ENCODE measurements around the gene COL9A2. TPM values are rescaled to one million over a fixed set of nuclear protein-coding genes. Genes with fewer than 3 reads are reported as not detected.
"Not testable (repeated sequence)": the region's sequence is repeated elsewhere in the genome, so short reads cannot be mapped to it uniquely, and the experiment has no call there.

Gene COL9A2
- total and polyA plus RNA-seq, 2 donors (not counting 3 experiments of a cell fraction or from before 2014, with no cell fraction given), result 0.64 to 0.69 TPM

DNA sequence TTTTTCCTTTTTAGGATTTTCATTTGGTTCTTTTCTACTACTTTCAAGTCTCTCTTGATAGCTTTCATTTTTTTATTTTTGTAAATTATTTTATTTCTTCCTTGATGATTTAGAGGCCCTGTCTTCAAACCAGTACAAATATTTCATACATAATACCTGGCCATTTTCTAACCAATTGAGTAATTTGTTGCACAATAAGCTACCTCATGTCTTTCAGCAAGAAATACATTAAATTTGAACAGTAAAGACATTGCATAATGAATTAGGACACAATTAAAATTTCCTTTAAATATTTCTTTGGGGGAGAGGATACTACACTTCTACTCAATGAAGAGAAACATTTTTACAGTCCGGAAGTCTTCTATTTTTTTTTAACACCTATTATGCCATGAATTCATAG is 15.6 kb upstream of the COL9A2 start:
- H3K36me3 ChIP-seq (ENCODE audit: control insufficient read depth in 2 of 2, extremely low read depth in 1 of 2, insufficient read depth in 2 of 2, low read length in 2 of 2), result no peaks in the 10 kb centered on the region
- CTCF ChIA-PET, result interaction anchor here (2.0 to 2.5 kb wide), 3 partner anchors 16 to 189 kb away, joined by 8 to 11 read pairs (median 9); partner anchors contain the start of gene COL9A2
- H3K9ac ChIP-seq (replicated peaks; ENCODE audit: extremely low read depth, insufficient read depth, low read length), result no peak overlapping the region

DNA sequence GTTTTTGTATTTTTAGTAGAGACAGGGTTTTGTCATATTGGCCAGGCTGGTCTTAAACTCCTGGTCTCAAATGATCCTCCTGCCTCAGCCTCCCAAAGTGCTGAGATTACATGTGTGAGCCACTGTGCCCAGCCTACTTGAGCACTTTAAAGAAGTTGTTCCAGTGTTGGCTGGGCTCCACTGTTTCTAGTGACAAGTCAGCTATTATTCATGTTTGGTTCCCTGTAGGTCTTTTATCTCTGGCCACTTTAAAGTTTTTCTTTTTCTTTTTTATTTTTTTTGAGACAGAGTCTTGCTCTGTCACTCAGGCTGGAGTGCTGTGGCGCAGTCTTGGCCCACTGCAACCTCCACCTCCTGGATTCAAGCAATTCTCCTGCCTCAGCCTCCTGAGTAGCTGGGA is 14.3 kb upstream of the COL9A2 start:
- H3K27me3 ChIP-seq (ENCODE audit: control insufficient read depth in 2 of 2, insufficient read depth in 2 of 2, low read length in 2 of 2); FAIRE-seq; H3K27ac ChIP-seq (ENCODE audit: insufficient read depth, low read depth, low read length); H3K4me3 ChIP-seq (replicated peaks in 1 of 3; ENCODE audit: insufficient read depth in 1 of 3, low read depth in 1 of 3, low read length in 3 of 3); POLR2A ChIA-PET; DNase-seq (ENCODE audit: low read depth, low spot score); intact Hi-C loops (cut with micrococcal nuclease); H4K20me1 ChIP-seq (replicated peaks; ENCODE audit: control insufficient read depth, extremely low read depth, insufficient read depth, low read length); H3K4me2 ChIP-seq (ENCODE audit: insufficient read depth, low read length); H3K9me1 ChIP-seq (replicated peaks; ENCODE audit: control insufficient read depth, extremely low read depth, insufficient read depth, low read length); H3K9ac ChIP-seq (replicated peaks; ENCODE audit: extremely low read depth, insufficient read depth, low read length); H2AFZ ChIP-seq (ENCODE audit: low read depth, low read length); H3K9me3 ChIP-seq (replicated peaks; ENCODE audit: control insufficient read depth, insufficient read depth, low read length); H3K4me1 ChIP-seq (ENCODE audit: control insufficient read depth, extremely low read depth, insufficient read depth, low read length); dilution Hi-C loops (cut with MboI; ENCODE audit: extremely low pct_ligation_motif_present, low sequenced_read_pairs); H3K79me2 ChIP-seq (ENCODE audit: control insufficient read depth, insufficient read depth, low read length); H3K36me3 ChIP-seq (ENCODE audit: control insufficient read depth in 2 of 2, extremely low read depth in 1 of 2, insufficient read depth in 2 of 2, low read length in 2 of 2); BruUV-seq (replicated peaks): not testable (repeated sequence)
- CTCF ChIA-PET, result interaction anchor here (2.0 to 2.5 kb wide), 3 partner anchors 15 to 187 kb away, joined by 8 to 11 read pairs (median 9); partner anchors contain the start of gene COL9A2

More for the DNA sequence above, 15.6 kb upstream of the COL9A2 start:
- POLR2A ChIA-PET, result no interaction called here
- Histone ChIP-seq H3K9me1 (replicated peaks; ENCODE audit: control insufficient read depth, extremely low read depth, insufficient read depth, low read length) (no peaks in the 10 kb centered on the region), H4K20me1 (replicated peaks; ENCODE audit: control insufficient read depth, extremely low read depth, insufficient read depth, low read length) (no peaks in the 10 kb centered on the region), H2AFZ (ENCODE audit: low read depth, low read length) (no peak overlapping the region), H3K79me2 (ENCODE audit: control insufficient read depth, insufficient read depth, low read length) (no peaks in the 10 kb centered on the region), H3K9me3 (replicated peaks; ENCODE audit: control insufficient read depth, insufficient read depth, low read length) (no peaks in the 10 kb centered on the region), H3K4me3 (replicated peaks in 1 of 3; ENCODE audit: insufficient read depth in 1 of 3, low read depth in 1 of 3, low read length in 3 of 3) (no peak overlapping the region), H3K4me1 (ENCODE audit: control insufficient read depth, extremely low read depth, insufficient read depth, low read length) (no peaks in the 10 kb centered on the region), H3K27me3 (ENCODE audit: control insufficient read depth in 2 of 2, insufficient read depth in 2 of 2, low read length in 2 of 2) (peaks cover 0 to 6% of the 10 kb centered on the region in 2 experiments), H3K4me2 (ENCODE audit: insufficient read depth, low read length) (no peak overlapping the region), H3K27ac (ENCODE audit: insufficient read depth, low read depth, low read length) (no peak overlapping the region)
- BruUV-seq (replicated peaks), result no TSS peak
- DNase-seq (ENCODE audit: low read depth, low spot score), result no peak
- no peak for FAIRE-seq
- intact Hi-C loops (cut with micrococcal nuclease), result no loop called here
- dilution Hi-C loops (cut with MboI; ENCODE audit: extremely low pct_ligation_motif_present, low sequenced_read_pairs), result no loop called here
- TF ChIP-seq EZH2 (IDR thresholded peaks at IDR 0.05; ENCODE audit: borderline replicate concordance, low read depth, low read length, severe bottlenecking) (no peak), POLR2AphosphoS5 (IDR thresholded peaks at IDR 0.05; ENCODE audit: insufficient read depth, low read depth, low read length) (no peak), JUN (IDR thresholded peaks at IDR 0.05; ENCODE audit: borderline replicate concordance, insufficient read depth, insufficient read length, low read depth) (no peak), POLR2A (IDR thresholded peaks at IDR 0.05; ENCODE audit: low read depth, low read length) (no peak), GATA2 (IDR thresholded peaks at IDR 0.05; ENCODE audit: insufficient read depth, insufficient read length, low read depth, low read length) (no peak), MYC (IDR thresholded peaks at IDR 0.05; ENCODE audit: low read depth, low read length) (no peak), FOS (IDR thresholded peaks at IDR 0.05; ENCODE audit: borderline replicate concordance, insufficient read depth, low read length) (no peak)
- TF ChIP-seq, protein P1, sequence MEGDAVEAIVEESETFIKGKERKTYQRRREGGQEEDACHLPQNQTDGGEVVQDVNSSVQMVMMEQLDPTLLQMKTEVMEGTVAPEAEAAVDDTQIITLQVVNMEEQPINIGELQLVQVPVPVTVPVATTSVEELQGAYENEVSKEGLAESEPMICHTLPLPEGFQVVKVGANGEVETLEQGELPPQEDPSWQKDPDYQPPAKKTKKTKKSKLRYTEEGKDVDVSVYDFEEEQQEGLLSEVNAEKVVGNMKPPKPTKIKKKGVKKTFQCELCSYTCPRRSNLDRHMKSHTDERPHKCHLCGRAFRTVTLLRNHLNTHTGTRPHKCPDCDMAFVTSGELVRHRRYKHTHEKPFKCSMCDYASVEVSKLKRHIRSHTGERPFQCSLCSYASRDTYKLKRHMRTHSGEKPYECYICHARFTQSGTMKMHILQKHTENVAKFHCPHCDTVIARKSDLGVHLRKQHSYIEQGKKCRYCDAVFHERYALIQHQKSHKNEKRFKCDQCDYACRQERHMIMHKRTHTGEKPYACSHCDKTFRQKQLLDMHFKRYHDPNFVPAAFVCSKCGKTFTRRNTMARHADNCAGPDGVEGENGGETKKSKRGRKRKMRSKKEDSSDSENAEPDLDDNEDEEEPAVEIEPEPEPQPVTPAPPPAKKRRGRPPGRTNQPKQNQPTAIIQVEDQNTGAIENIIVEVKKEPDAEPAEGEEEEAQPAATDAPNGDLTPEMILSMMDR (IDR thresholded peaks at IDR 0.05; ENCODE audit: extremely low read depth in 1 of 2, insufficient read depth in 1 of 2, low read depth in 1 of 2, low read length in 2 of 2), result no peak
- TF ChIP-seq, protein P2, sequence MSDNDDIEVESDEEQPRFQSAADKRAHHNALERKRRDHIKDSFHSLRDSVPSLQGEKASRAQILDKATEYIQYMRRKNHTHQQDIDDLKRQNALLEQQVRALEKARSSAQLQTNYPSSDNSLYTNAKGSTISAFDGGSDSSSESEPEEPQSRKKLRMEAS (IDR thresholded peaks at IDR 0.05; ENCODE audit: insufficient read depth, insufficient read length), result no peak
